Ovary (tissue), 9 donors: Measurements from ENCODE around the gene ST3GAL5. TPM values are rescaled to one million over a fixed set of nuclear protein-coding genes. Genes with fewer than 3 reads are reported as not detected.
A peak's percentile ranks its signal among the peaks of the same experiment; 100 is the strongest.

Experiments
- DNase-seq, 5 donors: peaks; one replicate each; pipeline ENCODE4 v3.0.0-alpha.2; 2019 to 2020
- H3K27ac ChIP-seq, 2 donors: fragments of 200-600 bp; one replicate each; pipeline versions ENCODE4 v1.5.1 to v1.8.0; 2019 to 2022
- H3K27me3 ChIP-seq: fragments of 200-600 bp; one replicate; pipeline ENCODE4 v1.8.0; 2022
- H3K36me3 ChIP-seq: fragments of 200-600 bp; sonication (generic); one replicate; pipeline ENCODE4 v1.5.1; 2019
- H3K4me1 ChIP-seq: one replicate; pipeline ENCODE4 v1.8.1; 2013; ENCODE audit warnings: mild to moderate bottlenecking, moderate library complexity; ENCODE audit not compliant: insufficient read depth
- H3K4me3 ChIP-seq: fragments of 200-600 bp; sonication (generic); one replicate; pipeline ENCODE4 v1.5.1; 2017
- H3K9me3 ChIP-seq, 2 donors: fragments of 200-600 bp in 1 of 2; sonication (generic) in 1 of 2; one replicate each; pipeline versions ENCODE4 v1.5.1 to v1.8.1; 2013 to 2019; ENCODE audit warnings: mild to moderate bottlenecking in 1 of 2, moderate library complexity in 1 of 2
- EP300 ChIP-seq: sonication (generic); formaldehyde crosslinking; IDR thresholded peaks from one replicate; pipeline ENCODE4 v1.6.1; 2017; ENCODE audit warnings: antibody characterized with exemption
- POLR2A ChIP-seq: fragments of 450-650 bp; IDR thresholded peaks from one replicate; pipeline ENCODE4 v1.6.1; 2017; ENCODE audit warnings: antibody characterized with exemption, mild to moderate bottlenecking, moderate library complexity
- WGBS, 3 donors: extraction: QIAGEN DNeasy Blood & Tissue Kit in 1 of 3; methylation state at CpG; one replicate each; pipeline versions ENCODE4 v1.1.5 to v1.1.7; 2013 to 2017; 5-methylcytosine and 5-hydroxymethylcytosine counted together
- intact Hi-C, 4 donors: fragments of 100-400 bp; cut with DNase I; formaldehyde crosslinking; loops; one replicate each; pipeline versions ENCODE4 v1.11.0 to v1.15.1; 2022 to 2023
- polyA plus RNA-seq, 2 donors: library from polyadenylated mRNA; stranded (reverse); fragments of 200-250 nt in 1 of 2; fragments of 350-450 nt in 1 of 2; fragmentation: Illumina TruSeq in 1 of 2; extraction: RNeasy Lipid Tissue Mini Kit (QIAGEN cat#74804) in 1 of 2; gene quantifications; one replicate each; pipeline ENCODE4 v1.2.3, GENCODE V29; 2013 to 2014
- total RNA-seq, 7 donors: library from RNA; depleted of rRNA in 2 of 7; stranded (reverse); fragments of >200 nt in 2 of 7; fragmentation: NEBNext Ultra II Directional in 3 of 7; extraction: Animal tissue kit (Norgen Biotek cat#: 25700) in 3 of 7; gene quantifications; one replicate each; pipeline versions ENCODE4 v1.1.0 to v1.2.4, GENCODE V29; 2016 to 2023
- TF ChIP-seq, protein P1 (sequence below), 3 donors: fragments of 450-650 bp in 2 of 3; fragments of 200-600 bp in 1 of 3; IDR thresholded peaks; one replicate each; pipeline versions ENCODE4 v1.5.1 to v1.8.0; 2016 to 2022; ENCODE audit warnings: antibody characterized with exemption in 3 of 3, mild to moderate bottlenecking in 1 of 3
- donor health status: DM: no; HTN: no; CAD: no; lungs with moderate emphysema.
- donor health status: DM: no; HTN: no; CAD: no.
- donor health status: Bipolar disorder and iron deficiency.
- donor health status: DM: yes; HTN: yes; CAD: no.
- donor health status: DM: no; HTN: no; CAD: no.
- donor health status: DM: yes; HTN: yes; CAD: no.

ST3GAL5 gene
- total and polyA plus RNA-seq, 9 donors = 11.6 to 52.7 (median 22.2) TPM

DNA sequence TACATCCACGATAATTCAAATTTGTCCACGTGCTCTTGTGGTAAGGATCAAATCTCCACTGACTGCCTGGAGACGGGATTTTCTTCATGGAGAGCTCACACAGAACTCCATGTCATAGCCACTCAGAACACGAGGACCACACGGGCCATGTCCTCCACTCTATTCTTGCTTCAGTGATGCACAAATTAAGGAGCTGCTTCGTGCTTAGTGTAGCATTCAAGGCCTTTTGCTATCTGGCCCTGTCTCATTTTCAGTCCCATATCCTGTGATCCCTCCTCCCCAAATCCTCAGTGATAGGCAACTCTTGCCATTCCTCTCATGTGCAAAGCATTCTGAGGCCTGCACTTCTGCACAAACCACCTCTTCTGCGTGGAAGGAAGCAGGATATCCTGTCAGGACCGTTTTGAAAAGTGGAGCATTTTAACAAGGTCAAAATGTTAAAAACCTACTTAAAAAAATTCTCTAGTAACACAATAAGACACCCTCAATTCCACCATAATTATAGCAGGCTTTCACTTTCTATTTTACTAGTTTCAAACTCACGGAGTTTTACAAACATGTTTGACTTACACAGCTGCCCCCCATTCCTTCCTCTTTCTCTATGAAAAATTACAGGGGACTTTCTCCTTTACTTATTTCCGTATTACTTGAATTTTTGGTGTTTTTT lies 35.2 kb downstream of the ST3GAL5 start:
- Histone ChIP-seq H3K27ac (peak overlapping the region in 1 of 2 donors; percentile 5), H3K4me1 (peaks cover 3% of the 10 kb centered on the region), H3K9me3 (no peaks in the 10 kb centered on the region), H3K27me3 (no peaks in the 10 kb centered on the region), H3K4me3 (no peak overlapping the region), H3K36me3 (no peaks in the 10 kb centered on the region)
- intact Hi-C loops = no loop called here
- TF ChIP-seq, protein P1, sequence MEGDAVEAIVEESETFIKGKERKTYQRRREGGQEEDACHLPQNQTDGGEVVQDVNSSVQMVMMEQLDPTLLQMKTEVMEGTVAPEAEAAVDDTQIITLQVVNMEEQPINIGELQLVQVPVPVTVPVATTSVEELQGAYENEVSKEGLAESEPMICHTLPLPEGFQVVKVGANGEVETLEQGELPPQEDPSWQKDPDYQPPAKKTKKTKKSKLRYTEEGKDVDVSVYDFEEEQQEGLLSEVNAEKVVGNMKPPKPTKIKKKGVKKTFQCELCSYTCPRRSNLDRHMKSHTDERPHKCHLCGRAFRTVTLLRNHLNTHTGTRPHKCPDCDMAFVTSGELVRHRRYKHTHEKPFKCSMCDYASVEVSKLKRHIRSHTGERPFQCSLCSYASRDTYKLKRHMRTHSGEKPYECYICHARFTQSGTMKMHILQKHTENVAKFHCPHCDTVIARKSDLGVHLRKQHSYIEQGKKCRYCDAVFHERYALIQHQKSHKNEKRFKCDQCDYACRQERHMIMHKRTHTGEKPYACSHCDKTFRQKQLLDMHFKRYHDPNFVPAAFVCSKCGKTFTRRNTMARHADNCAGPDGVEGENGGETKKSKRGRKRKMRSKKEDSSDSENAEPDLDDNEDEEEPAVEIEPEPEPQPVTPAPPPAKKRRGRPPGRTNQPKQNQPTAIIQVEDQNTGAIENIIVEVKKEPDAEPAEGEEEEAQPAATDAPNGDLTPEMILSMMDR (IDR thresholded peaks at IDR 0.05) = no peak
- TF ChIP-seq POLR2A (no peak), EP300 (no peak)
- WGBS, 3 donors = 62 to 71% (median 69%) methylated on average over 10 of the region's 10 CpGs
- DNase-seq = no peak

DNA sequence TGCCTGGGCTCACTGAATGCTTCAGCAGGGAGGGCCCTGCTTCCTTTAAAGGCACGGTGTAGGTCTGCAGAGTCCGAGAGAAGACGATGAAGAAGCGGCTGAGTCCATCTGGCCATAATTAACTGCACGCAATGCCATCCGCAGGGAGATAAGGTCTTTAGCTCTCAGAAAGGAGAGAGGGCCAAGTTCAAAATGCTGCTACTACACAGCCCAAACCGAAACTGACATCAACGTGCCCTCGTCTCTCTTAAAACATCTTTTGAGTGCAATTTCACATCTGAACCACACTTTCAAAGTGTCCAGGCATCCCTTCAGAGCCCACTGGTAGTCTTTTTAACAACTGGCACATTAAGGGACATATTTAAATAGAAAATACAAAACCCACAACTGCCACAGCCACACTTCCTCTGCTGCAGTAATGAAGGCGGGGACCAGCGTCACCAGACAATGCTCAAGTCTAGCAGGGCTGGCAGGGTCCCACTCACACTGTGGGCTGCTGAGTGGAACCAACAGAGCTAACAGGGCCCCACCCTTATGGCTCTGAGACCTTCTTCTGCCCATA lies 35.8 kb downstream of the ST3GAL5 start:
- 60 to 78% (median 65%) methylated on average over 11 of the region's 11 CpGs for WGBS, 3 donors
- no peak for DNase-seq
- no peaks in the 10 kb centered on the region for H3K9me3 ChIP-seq
- TF ChIP-seq POLR2A = no peak
- no peaks in the 10 kb centered on the region for H3K36me3 ChIP-seq
- intact Hi-C loops = no loop called here
- no peaks in the 10 kb centered on the region for H3K27me3 ChIP-seq
- H3K27ac ChIP-seq = peak overlapping the region in 1 of 2 donors; percentile 5
- H3K4me3 ChIP-seq = no peak overlapping the region
- H3K4me1 ChIP-seq = peaks cover 3% of the 10 kb centered on the region

DNA sequence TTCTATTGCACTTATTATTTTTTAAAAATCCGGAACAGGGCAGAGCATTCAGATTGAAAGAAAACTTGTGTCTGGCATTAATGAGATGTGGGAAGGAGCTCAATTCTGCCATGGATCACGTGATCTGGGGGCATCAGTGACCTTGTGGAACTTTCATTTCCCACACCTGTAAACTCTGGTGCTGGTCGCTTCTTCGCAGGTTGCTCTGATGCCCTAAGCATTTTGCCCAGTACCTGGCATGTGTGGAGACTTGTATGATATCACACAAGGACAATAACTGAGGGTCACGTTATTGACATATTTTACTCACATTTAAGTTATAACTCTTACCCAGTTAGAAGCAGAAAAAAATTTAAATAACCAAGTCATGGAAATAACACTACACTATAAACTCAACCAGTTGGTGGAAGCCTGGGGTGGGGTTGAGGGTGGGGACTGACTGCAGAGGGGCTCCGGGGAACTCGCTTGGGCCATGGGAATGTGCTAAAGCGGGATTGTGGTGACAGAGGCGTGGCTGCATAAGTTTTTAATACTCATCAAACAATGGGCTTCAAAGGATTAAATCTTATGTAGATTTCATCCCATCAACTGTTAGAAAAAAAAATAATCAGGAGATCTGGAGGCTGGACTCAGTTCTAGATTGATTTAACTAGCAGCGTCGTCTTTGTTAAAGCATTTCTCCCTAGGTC lies 36.5 kb downstream of the ST3GAL5 start:
- Histone ChIP-seq H3K4me1 (peaks cover 3% of the 10 kb centered on the region), H3K27ac (peak overlapping the region in 1 of 2 donors; percentile 5), H3K4me3 (no peak overlapping the region), H3K9me3 (no peaks in the 10 kb centered on the region), H3K36me3 (no peaks in the 10 kb centered on the region), H3K27me3 (no peaks in the 10 kb centered on the region)
- WGBS, 3 donors = 92 to 93% (median 92%) methylated on average over 11 of the region's 11 CpGs
- TF ChIP-seq POLR2A (no peak), EP300 (no peak)
- TF ChIP-seq, protein P1 (IDR thresholded peaks at IDR 0.05) = no peak
- no peak for DNase-seq
- intact Hi-C loops = no loop called here

DNA sequence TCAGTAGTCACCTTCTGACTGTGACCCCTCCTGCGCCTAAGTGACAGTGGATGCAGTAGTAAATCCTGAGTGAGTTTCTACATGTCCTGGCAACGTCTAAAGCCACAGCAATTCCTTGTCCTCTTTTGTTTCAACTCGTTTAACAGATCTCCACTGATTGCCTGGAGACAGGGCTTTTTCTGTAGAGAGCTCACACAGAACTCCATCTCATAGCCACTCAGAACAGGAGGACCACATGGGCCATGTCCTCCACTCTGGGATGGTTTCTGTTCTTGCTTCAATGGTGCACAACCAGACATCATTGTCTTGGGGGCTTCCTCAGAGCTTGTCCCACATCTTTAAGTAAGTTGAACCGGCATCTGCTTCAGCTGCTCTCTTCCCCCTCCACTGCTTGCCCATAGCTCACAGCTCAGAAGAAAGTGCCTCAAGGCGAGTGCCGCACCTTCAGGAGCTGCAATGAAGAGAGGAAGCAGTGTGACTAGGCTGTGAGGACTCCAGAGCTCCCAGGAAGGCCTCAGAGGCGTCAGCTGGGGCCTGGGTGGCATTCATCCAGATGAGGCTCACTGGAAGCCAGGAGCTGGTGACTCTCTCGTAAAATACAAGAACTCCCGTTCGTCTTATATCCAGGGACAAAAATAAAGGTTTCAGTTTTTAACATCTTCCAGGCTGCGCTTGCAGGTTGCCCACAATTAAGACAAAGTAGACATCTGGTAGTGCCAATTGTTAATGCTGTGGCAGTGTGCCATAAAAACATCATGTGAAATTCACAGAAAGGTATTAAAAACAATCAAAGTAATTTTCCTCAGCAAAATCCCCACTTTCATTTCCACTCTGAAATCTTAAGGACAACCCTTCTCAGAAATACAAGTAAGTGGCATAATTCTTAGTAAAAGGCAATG lies 37.3 kb downstream of the ST3GAL5 start:
- no peak overlapping the region for H3K4me3 ChIP-seq
- peaks cover 3% of the 10 kb centered on the region for H3K4me1 ChIP-seq
- intact Hi-C loops = no loop called here
- TF ChIP-seq POLR2A = no peak
- TF ChIP-seq, protein P1 (IDR thresholded peaks at IDR 0.05) = no peak
- no peak for TF ChIP-seq EP300
- peak; percentile 39 to 66 (median 45) for DNase-seq
- no peaks in the 10 kb centered on the region for H3K36me3 ChIP-seq
- WGBS, 3 donors = 77 to 82% (median 80%) methylated on average over 11 of the region's 11 CpGs
- no peaks in the 10 kb centered on the region for H3K27me3 ChIP-seq
- no peak overlapping the region for H3K27ac ChIP-seq
- H3K9me3 ChIP-seq = no peaks in the 10 kb centered on the region
